CD14-positive monocyte (primary cell): ENCODE measurements around the gene ARHGAP10. TPM values are rescaled to one million over a fixed set of nuclear protein-coding genes. Genes with fewer than 3 reads are reported as not detected.

Experiments used
- DNase-seq, 3 donors: peaks; one replicate each; pipeline ENCODE4 v3.0.0-alpha.2; 2011 to 2022
- H2AFZ ChIP-seq: 2 replicates; pipeline ENCODE4 v1.6.0; 2012; ENCODE audit warnings: mild to moderate bottlenecking, low read depth, low read length, inconsistent platforms; ENCODE audit not compliant: insufficient read depth, poor library complexity, severe bottlenecking
- H3K27ac ChIP-seq, 2 donors: 1 replicate in 1 of 2; 2 replicates in 1 of 2; pipeline ENCODE4 v1.5.1; 2012 to 2013; ENCODE audit warnings: low read length in 2 of 2, control low read depth in 1 of 2, inconsistent platforms in 1 of 2, low read depth in 1 of 2, mild to moderate bottlenecking in 1 of 2
- H3K27me3 ChIP-seq, 2 donors: one replicate each; pipeline versions ENCODE4 v1.6.0 to v1.6.1; 2011 to 2013; ENCODE audit warnings: low read length in 2 of 2; ENCODE audit not compliant: control insufficient read depth in 2 of 2, insufficient read depth in 2 of 2
- H3K36me3 ChIP-seq, 2 donors: replicated peaks in 1 of 2; 1 replicate in 1 of 2; 2 replicates in 1 of 2; pipeline versions ENCODE4 v1.5.1 to v1.6.1; 2012 to 2013; ENCODE audit warnings: low read length in 2 of 2, control low read depth in 1 of 2, inconsistent platforms in 1 of 2, mild to moderate bottlenecking in 1 of 2; ENCODE audit not compliant: insufficient read depth in 2 of 2, control insufficient read depth in 1 of 2
- H3K4me1 ChIP-seq, 2 donors: 1 replicate in 1 of 2; 2 replicates in 1 of 2; pipeline versions ENCODE4 v1.5.1 to v1.6.1; 2012 to 2013; ENCODE audit warnings: low read length in 2 of 2, control low read depth in 1 of 2, inconsistent platforms in 1 of 2, mild to moderate bottlenecking in 1 of 2, moderate library complexity in 1 of 2; ENCODE audit not compliant: insufficient read depth in 2 of 2, control insufficient read depth in 1 of 2
- H3K4me2 ChIP-seq: replicated peaks from 2 replicates; pipeline ENCODE3; 2012; ENCODE audit warnings: low read length, moderate library complexity, mild to moderate bottlenecking; ENCODE audit not compliant: poor library complexity, severe bottlenecking; ENCODE audit errors: extremely low read depth
- H3K4me3 ChIP-seq, 3 experiments: fragments of 200-600 bp in 1 of 3; sonication (generic) in 1 of 3; replicated peaks in 1 of 3; 1 replicate in 2 of 3; 2 replicates in 1 of 3; pipeline ENCODE4 v1.5.1; 2011 to 2013; ENCODE audit warnings: low read length in 3 of 3, mild to moderate bottlenecking in 3 of 3, control low read depth in 2 of 3, low read depth in 2 of 3, inconsistent platforms in 1 of 3, moderate library complexity in 1 of 3
- H3K79me2 ChIP-seq: 2 replicates; pipeline ENCODE4 v1.6.0; 2012; ENCODE audit warnings: mild to moderate bottlenecking, control low read depth, inconsistent platforms, low read length, moderate library complexity; ENCODE audit not compliant: insufficient read depth
- H3K9ac ChIP-seq: 2 replicates; pipeline ENCODE4 v1.6.0; 2017; ENCODE audit warnings: low read length, mild to moderate bottlenecking; ENCODE audit not compliant: insufficient read depth, poor library complexity, severe bottlenecking
- H3K9me3 ChIP-seq, 2 donors: replicated peaks in 1 of 2; 1 replicate in 1 of 2; 2 replicates in 1 of 2; pipeline versions ENCODE4 v1.5.1 to v1.6.1; 2012 to 2013; ENCODE audit warnings: low read length in 2 of 2, control low read depth in 1 of 2; ENCODE audit not compliant: control insufficient read depth in 1 of 2, insufficient read depth in 1 of 2
- H4K20me1 ChIP-seq: 2 replicates; pipeline ENCODE4 v1.6.0; 2012; ENCODE audit warnings: mild to moderate bottlenecking, low read length, control low read depth, moderate library complexity; ENCODE audit not compliant: insufficient read depth
- H3K27ac Mint-ChIP-seq, 7 donors: one replicate each; pipeline ENCODE4 v1.8.0; 2020; ENCODE audit warnings: mild to moderate bottlenecking in 7 of 7, mixed read lengths in 7 of 7, moderate library complexity in 6 of 7, inconsistent platforms in 2 of 7
- H3K27me3 Mint-ChIP-seq, 3 donors: one replicate each; pipeline ENCODE4 v1.8.0; 2021 to 2022; ENCODE audit warnings: low read depth in 3 of 3, mild to moderate bottlenecking in 3 of 3, mixed read lengths in 3 of 3, moderate library complexity in 3 of 3, inconsistent platforms in 1 of 3
- H3K36me3 Mint-ChIP-seq, 2 donors: one replicate each; pipeline ENCODE4 v1.8.0; 2020; ENCODE audit warnings: mixed read lengths in 2 of 2, inconsistent platforms in 1 of 2, mild to moderate bottlenecking in 1 of 2
- H3K4me1 Mint-ChIP-seq: one replicate; pipeline ENCODE4 v1.8.0; 2020; ENCODE audit warnings: mild to moderate bottlenecking, mixed read lengths
- H3K4me3 Mint-ChIP-seq, 2 donors: one replicate each; pipeline ENCODE4 v1.8.0; 2020; ENCODE audit warnings: mild to moderate bottlenecking in 2 of 2, mixed read lengths in 2 of 2, moderate library complexity in 1 of 2
- H3K9me3 Mint-ChIP-seq, 7 donors: one replicate each; pipeline ENCODE4 v1.8.0; 2020 to 2022; ENCODE audit warnings: mixed read lengths in 7 of 7, mild to moderate bottlenecking in 6 of 7, moderate library complexity in 6 of 7, inconsistent platforms in 2 of 7
- WGBS: methylation state at CpG from one replicate; pipeline ENCODE4 v1.1.5; 2013; ENCODE audit warnings: missing lambda C conversion rate; ENCODE audit not compliant: insufficient coverage; 5-methylcytosine and 5-hydroxymethylcytosine counted together
- intact Hi-C, 2 donors: fragments of 100-400 bp; cut with micrococcal nuclease; formaldehyde crosslinking; loops; one replicate each; pipeline versions ENCODE4 v1.15.0 to v1.15.1; 2023
- polyA plus RNA-seq, 3 donors: library from polyadenylated mRNA; depleted of rRNA in 1 of 3; unstranded in 2 of 3; stranded (reverse) in 1 of 3; fragments of 300-500 nt in 2 of 3; fragments of >200 nt in 1 of 3; fragmentation: Illumina TruSeq in 2 of 3; gene quantifications; 1 replicate in 2 of 3; 2 replicates in 1 of 3; pipeline ENCODE4 v1.2.3, GENCODE V29; 2012 to 2021
- TF ChIP-seq, protein P1 (sequence below): fragments of 200-600 bp; IDR thresholded peaks from one replicate; pipeline ENCODE4 v1.8.0; 2022; ENCODE audit warnings: antibody characterized with exemption, mild to moderate bottlenecking

Gene ARHGAP10
- polyA plus RNA-seq, 3 donors = 1.7 to 4.3 (median 3.0) TPM

DNA sequence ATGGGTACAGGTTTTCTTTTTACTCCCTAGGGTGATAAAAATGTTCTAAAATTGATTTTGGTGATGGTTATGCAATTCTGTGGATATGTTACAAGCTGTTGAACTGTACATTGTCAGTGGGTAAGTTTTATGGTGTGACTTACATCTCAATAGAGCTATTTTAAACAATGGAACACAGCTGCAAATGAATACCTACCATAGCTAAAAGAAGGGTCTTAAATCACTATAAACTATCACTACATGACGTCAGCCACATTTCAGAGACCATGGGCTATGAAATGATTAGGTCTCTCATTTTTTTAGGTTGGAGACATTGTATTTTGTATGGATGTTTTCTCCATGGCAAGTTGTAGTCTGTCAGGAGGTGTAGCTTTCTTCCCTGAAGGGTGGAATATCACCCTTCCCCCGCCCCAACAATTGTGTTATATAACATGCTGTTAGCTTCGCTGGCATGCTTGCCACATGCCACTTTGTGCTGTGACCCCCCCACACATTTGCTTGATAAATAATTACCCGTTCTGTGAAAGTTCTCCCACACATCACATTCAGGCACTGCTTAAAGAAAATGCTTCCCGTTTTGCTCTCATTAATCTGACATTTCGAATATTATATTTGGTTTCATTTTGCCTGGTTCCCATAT lies 159.7 kb downstream of the ARHGAP10 start:
- Histone ChIP-seq H3K27ac (no peak overlapping the region), H3K4me2 (no peak overlapping the region), H2AFZ (no peak overlapping the region), H3K79me2 (no peaks in the 10 kb centered on the region), H3K27me3 (no peaks in the 10 kb centered on the region), H3K9me3 (peaks cover 0 to 9% of the 10 kb centered on the region in 2 donors), H3K36me3 (no peaks in the 10 kb centered on the region), H3K4me3 (no peak overlapping the region), H3K9ac (no peak overlapping the region), H3K4me1 (no peaks in the 10 kb centered on the region), H4K20me1 (no peaks in the 10 kb centered on the region)
- H3K4me3 Mint-ChIP-seq = no peak overlapping the region
- no peak overlapping the region for H3K27ac Mint-ChIP-seq
- intact Hi-C loops = no loop called here
- peaks cover 0 to 27% (median 15%) of the 10 kb centered on the region in 7 donors for H3K9me3 Mint-ChIP-seq
- no peak for DNase-seq
- 89% methylated on average over 3 of the region's 6 CpGs for WGBS
- no peaks in the 10 kb centered on the region for H3K4me1 Mint-ChIP-seq
- H3K27me3 Mint-ChIP-seq = no peaks in the 10 kb centered on the region
- TF ChIP-seq, protein P1, sequence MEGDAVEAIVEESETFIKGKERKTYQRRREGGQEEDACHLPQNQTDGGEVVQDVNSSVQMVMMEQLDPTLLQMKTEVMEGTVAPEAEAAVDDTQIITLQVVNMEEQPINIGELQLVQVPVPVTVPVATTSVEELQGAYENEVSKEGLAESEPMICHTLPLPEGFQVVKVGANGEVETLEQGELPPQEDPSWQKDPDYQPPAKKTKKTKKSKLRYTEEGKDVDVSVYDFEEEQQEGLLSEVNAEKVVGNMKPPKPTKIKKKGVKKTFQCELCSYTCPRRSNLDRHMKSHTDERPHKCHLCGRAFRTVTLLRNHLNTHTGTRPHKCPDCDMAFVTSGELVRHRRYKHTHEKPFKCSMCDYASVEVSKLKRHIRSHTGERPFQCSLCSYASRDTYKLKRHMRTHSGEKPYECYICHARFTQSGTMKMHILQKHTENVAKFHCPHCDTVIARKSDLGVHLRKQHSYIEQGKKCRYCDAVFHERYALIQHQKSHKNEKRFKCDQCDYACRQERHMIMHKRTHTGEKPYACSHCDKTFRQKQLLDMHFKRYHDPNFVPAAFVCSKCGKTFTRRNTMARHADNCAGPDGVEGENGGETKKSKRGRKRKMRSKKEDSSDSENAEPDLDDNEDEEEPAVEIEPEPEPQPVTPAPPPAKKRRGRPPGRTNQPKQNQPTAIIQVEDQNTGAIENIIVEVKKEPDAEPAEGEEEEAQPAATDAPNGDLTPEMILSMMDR = no peak
- peaks cover 14 to 19% of the 10 kb centered on the region in 2 donors for H3K36me3 Mint-ChIP-seq

DNA sequence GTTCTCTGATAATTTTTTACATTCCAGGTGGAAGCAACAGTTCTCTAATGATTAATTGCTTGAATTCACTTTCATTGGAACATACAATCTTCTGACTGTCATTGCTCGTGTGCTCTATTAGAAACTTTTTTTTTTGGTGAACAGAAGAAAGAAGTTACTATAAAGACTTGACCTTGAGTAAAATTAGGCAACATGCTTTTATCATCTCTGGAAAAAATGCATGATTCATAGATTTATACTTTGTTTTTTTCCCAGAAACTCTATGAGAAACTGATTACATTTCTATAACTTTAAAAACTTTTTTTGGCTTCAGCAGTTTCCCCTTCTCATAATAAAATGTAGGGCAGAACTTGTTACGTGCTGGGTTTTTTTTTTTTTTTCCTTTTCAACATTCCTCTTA lies 167.6 kb downstream of the ARHGAP10 start:
- Histone ChIP-seq H3K27me3 (no peaks in the 10 kb centered on the region), H3K27ac (no peak overlapping the region), H3K9ac (no peak overlapping the region), H3K4me3 (no peak overlapping the region), H2AFZ (no peak overlapping the region), H3K4me2 (no peak overlapping the region), H3K36me3 (peaks cover 0 to 8% of the 10 kb centered on the region in 2 donors), H3K4me1 (no peaks in the 10 kb centered on the region), H3K79me2 (no peaks in the 10 kb centered on the region), H3K9me3 (peaks cover 4 to 8% of the 10 kb centered on the region in 2 donors), H4K20me1 (no peaks in the 10 kb centered on the region)
- no peak overlapping the region for H3K27ac Mint-ChIP-seq
- H3K4me1 Mint-ChIP-seq = no peaks in the 10 kb centered on the region
- no CpG with 5 or more reads among the region's 2 CpGs for WGBS
- no peak for DNase-seq
- H3K4me3 Mint-ChIP-seq = no peak overlapping the region
- H3K36me3 Mint-ChIP-seq = peaks cover 6 to 19% of the 10 kb centered on the region in 2 donors
- intact Hi-C loops = no loop called here
- TF ChIP-seq, protein P1 = no peak
- H3K27me3 Mint-ChIP-seq = peaks cover 0 to 4% (median 0%) of the 10 kb centered on the region in 3 donors
- H3K9me3 Mint-ChIP-seq = peaks cover 7 to 18% (median 13%) of the 10 kb centered on the region in 7 donors
